ENCODE data around the gene TMEM229A. TPM values are rescaled to one million over a fixed set of nuclear protein-coding genes. Genes with fewer than 3 reads are reported as not detected.

TMEM229A gene
- total and polyA plus RNA-seq, 10 of the 15 experiments (the other 5 are each of a cell fraction or from before 2014, with no cell fraction given) = not detected

- Histone ChIP-seq H4K20me1 (ENCODE audit: control insufficient read depth, insufficient read depth) (no peaks in the 10 kb centered on the region), H3K9ac (ENCODE audit: control insufficient read depth, insufficient read depth, low read length) (no peak overlapping the region), H3K27ac (ENCODE audit: control insufficient read depth, insufficient read depth) (no peak overlapping the region), H3K9me3 (replicated peaks; ENCODE audit: control insufficient read depth, insufficient read depth, low read length) (no peaks in the 10 kb centered on the region), H3K4me2 (ENCODE audit: control insufficient read depth, insufficient read depth) (no peak overlapping the region), H3K27me3 (replicated peaks in 1 of 2; ENCODE audit: control insufficient read depth in 2 of 2, insufficient read depth in 2 of 2, low read length in 1 of 2) (peaks cover 1 to 8% of the 10 kb centered on the region in 2 experiments), H3K36me3 (ENCODE audit: control insufficient read depth in 2 of 2, insufficient read depth in 2 of 2, low read length in 1 of 2) (no peaks in the 10 kb centered on the region), H3K4me3 (no peak overlapping the region), H3K4me1 (ENCODE audit: control insufficient read depth, insufficient read depth, low read length) (no peaks in the 10 kb centered on the region), H3K79me2 (ENCODE audit: control insufficient read depth, insufficient read depth, low read length) (no peaks in the 10 kb centered on the region), H2AFZ (ENCODE audit: control insufficient read depth, low read depth, low read length) (no peak overlapping the region)
- DNase-seq (ENCODE audit: low read depth, low spot score) (no peak), ATAC-seq (no peak), FAIRE-seq (no peak)
- SMC1A ChIA-PET (ENCODE audit: uncharacterized antibody, unreplicated experiment) = no interaction called here
- no peak for TF ChIP-seq EP300 (IDR thresholded peaks at IDR 0.05; ENCODE audit: borderline replicate concordance in 1 of 2, control insufficient read depth in 1 of 2, low read depth in 2 of 2, low read length in 2 of 2)
- no peak for TF ChIP-seq POU2F2 (IDR thresholded peaks at IDR 0.05; ENCODE audit: borderline replicate concordance, low read depth, low read length)
- TF ChIP-seq NFIC (IDR thresholded peaks at IDR 0.05; ENCODE audit: low read depth, low read length) = no peak
- no peak for TF ChIP-seq NBN (IDR thresholded peaks at IDR 0.05)
- TF ChIP-seq STAT3 (IDR thresholded peaks at IDR 0.05; ENCODE audit: low read depth, low read length) = no peak
- no peak for TF ChIP-seq CBX5 (IDR thresholded peaks at IDR 0.05; ENCODE audit: low read depth)
- TF ChIP-seq CREB1 (IDR thresholded peaks at IDR 0.05; ENCODE audit: low read depth) = no peak
- TF ChIP-seq ZBTB33 (IDR thresholded peaks at IDR 0.05) = no peak
- TF ChIP-seq CHD4 (IDR thresholded peaks at IDR 0.05) = no peak
- no peak for TF ChIP-seq STAT1 (conservative IDR thresholded peaks at IDR 0.05)
- no peak for TF ChIP-seq MEF2A (IDR thresholded peaks at IDR 0.05; ENCODE audit: insufficient read depth, low read depth, low read length)
- TF ChIP-seq TCF12 (IDR thresholded peaks at IDR 0.05; ENCODE audit: low read depth, low read length) = no peak
- RAD21 ChIA-PET (ENCODE audit: unreplicated experiment) = no interaction called here
- CTCF ChIA-PET = interaction anchor here (4.8 kb wide), 1 partner anchor 13 kb away, joined by 13 read pairs; no protein-coding TSS in a partner anchor
- in situ Hi-C loops (cut with MboI) (no loop called here), intact Hi-C loops (cut with micrococcal nuclease; ENCODE audit: unreplicated experiment) (no loop called here)
- BruUV-seq (replicated peaks) = no TSS peak
- POLR2A ChIA-PET = no interaction called here
- WGBS (ENCODE audit: insufficient coverage, insufficient replicate concordance, low lambda C conversion rate, missing lambda C conversion rate) = 20% methylated on average over 8 of the region's 8 CpGs
Observed at GRCh38 chr7:124031406-124031805, 1.5 kb downstream of the TMEM229A start.
